Activated naive CD4-positive, alpha-beta T cell treated with anti-CD3 and anti-CD28 coated beads, Interleukin-2, amount 50 U/mL, for 16 hours (primary cell): ENCODE data around the gene TSPO.
"Not testable (repeated sequence)": the region's sequence is repeated elsewhere in the genome, so short reads cannot be mapped to it uniquely, and the experiment has no call there.

Experiments
- DNase-seq: peaks from one replicate; pipeline ENCODE4 v3.0.0-alpha.2; 2020

TSPO gene

GRCh38 chr22:43131773-43132501, 19.4 kb upstream of the TSPO start:
- DNase-seq = no peak

- DNase-seq = no peak
These were observed 18.0 kb upstream of the TSPO start for GRCh38 chr22:43133401-43133800.

- no peak for DNase-seq
These were observed 16.8 kb upstream of the TSPO start for GRCh38 chr22:43134553-43134952.

GRCh38 chr22:43135565-43135964, 15.8 kb upstream of the TSPO start:
- DNase-seq = no peak

GRCh38 chr22:43136255-43136654, 15.1 kb upstream of the TSPO start:
- DNase-seq = peak; percentile 35

GRCh38 chr22:43136801-43137200, 14.6 kb upstream of the TSPO start:
- no peak for DNase-seq

- DNase-seq = peak; percentile 83
These were observed 8.3 kb upstream of the TSPO start, which contains the start of gene MCAT for GRCh38 chr22:43142880-43143562. TSS of gene MCAT (minus strand) at chr22:43143398. CDS start at chr22:43143348, 50 bp downstream.

GRCh38 chr22:43144949-43145348, 6.4 kb upstream of the TSPO start:
- DNase-seq = no peak

- not testable (repeated sequence) for DNase-seq
These were observed 6.0 kb upstream of the TSPO start for GRCh38 chr22:43145371-43145770.

- not testable (repeated sequence) for DNase-seq
These were observed 5.0 kb upstream of the TSPO start for GRCh38 chr22:43146332-43146731.

- DNase-seq = no peak
These were observed 3.5 kb upstream of the TSPO start for GRCh38 chr22:43147821-43148220.

- DNase-seq = no peak
These were observed 2.8 kb upstream of the TSPO start for GRCh38 chr22:43148581-43148980.

- DNase-seq = no peak
These were observed 590 bp upstream of the TSPO start for GRCh38 chr22:43150731-43151206.

- DNase-seq = no peak
These were observed 621 bp downstream of the TSPO start for GRCh38 chr22:43152003-43152356.

- DNase-seq = peak; percentile 69
These were observed 1.2 kb downstream of the TSPO start for GRCh38 chr22:43152357-43153071.

GRCh38 chr22:43153899-43154298, 2.5 kb downstream of the TSPO start:
- DNase-seq = no peak

- no peak for DNase-seq
These were observed 3.7 kb downstream of the TSPO start for GRCh38 chr22:43154887-43155536.

GRCh38 chr22:43155789-43156188, 4.4 kb downstream of the TSPO start:
- DNase-seq = no peak

- DNase-seq = no peak
These were observed 5.1 kb downstream of the TSPO start for GRCh38 chr22:43156413-43156812.

GRCh38 chr22:43157874-43158546, 6.7 kb downstream of the TSPO start:
- DNase-seq = no peak

- DNase-seq = no peak
These were observed 7.6 kb downstream of the TSPO start for GRCh38 chr22:43158778-43159483.
